ENCODE results near the gene FHIT. TPM values are rescaled to one million over a fixed set of nuclear protein-coding genes. Genes with fewer than 3 reads are reported as not detected.

The FHIT gene
- total RNA-seq, 1 experiment from 2014 or later, result 20.1 TPM

DNA sequence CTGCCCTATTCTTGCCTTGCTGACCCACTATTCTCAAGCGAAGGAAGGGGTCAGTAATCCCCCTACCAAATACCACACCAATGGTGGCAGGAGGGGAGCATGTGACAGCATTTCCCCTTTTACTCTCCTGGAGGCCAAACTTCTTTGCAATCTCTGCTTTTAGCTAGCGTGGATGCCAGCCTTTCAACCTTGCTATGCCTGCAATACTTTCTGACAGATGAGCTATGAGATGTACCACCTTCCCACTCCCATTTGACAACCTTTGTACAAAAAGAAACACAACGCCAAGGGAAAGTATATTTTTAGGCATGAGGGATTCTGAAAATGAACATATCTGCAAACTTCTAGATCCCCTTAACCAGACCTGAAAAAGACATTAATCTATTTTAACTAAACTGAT, 302.1 kb downstream of the FHIT start:
- H3K36me3 Mint-ChIP-seq (ENCODE audit: insufficient read depth, unreplicated experiment), result no peaks in the 10 kb centered on the region
- no peak overlapping the region for H3K4me3 Mint-ChIP-seq (ENCODE audit: unreplicated experiment)
- CTCF ChIA-PET, result interaction anchor here (0.6 to 1.3 kb wide), 6 partner anchors 8 to 1798 kb away, joined by 3 to 10 read pairs (median 3); no protein-coding TSS in a partner anchor
- H3K27ac Mint-ChIP-seq (ENCODE audit: low read depth, unreplicated experiment), result no peak overlapping the region
- TF ChIP-seq, protein P1, sequence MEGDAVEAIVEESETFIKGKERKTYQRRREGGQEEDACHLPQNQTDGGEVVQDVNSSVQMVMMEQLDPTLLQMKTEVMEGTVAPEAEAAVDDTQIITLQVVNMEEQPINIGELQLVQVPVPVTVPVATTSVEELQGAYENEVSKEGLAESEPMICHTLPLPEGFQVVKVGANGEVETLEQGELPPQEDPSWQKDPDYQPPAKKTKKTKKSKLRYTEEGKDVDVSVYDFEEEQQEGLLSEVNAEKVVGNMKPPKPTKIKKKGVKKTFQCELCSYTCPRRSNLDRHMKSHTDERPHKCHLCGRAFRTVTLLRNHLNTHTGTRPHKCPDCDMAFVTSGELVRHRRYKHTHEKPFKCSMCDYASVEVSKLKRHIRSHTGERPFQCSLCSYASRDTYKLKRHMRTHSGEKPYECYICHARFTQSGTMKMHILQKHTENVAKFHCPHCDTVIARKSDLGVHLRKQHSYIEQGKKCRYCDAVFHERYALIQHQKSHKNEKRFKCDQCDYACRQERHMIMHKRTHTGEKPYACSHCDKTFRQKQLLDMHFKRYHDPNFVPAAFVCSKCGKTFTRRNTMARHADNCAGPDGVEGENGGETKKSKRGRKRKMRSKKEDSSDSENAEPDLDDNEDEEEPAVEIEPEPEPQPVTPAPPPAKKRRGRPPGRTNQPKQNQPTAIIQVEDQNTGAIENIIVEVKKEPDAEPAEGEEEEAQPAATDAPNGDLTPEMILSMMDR (IDR thresholded peaks at IDR 0.05; ENCODE audit: unreplicated experiment), result no peak
- no peaks in the 10 kb centered on the region for H3K9me3 Mint-ChIP-seq (ENCODE audit: unreplicated experiment)
- POLR2A ChIA-PET, result no interaction called here
- H3K27me3 Mint-ChIP-seq (ENCODE audit: insufficient read depth, unreplicated experiment), result no peaks in the 10 kb centered on the region
- peaks cover 7% of the 10 kb centered on the region for H3K4me1 Mint-ChIP-seq (ENCODE audit: insufficient read depth, unreplicated experiment)
- intact Hi-C loops (cut with micrococcal nuclease), result loop anchor here (10.0 kb wide), 1 partner anchor 174 kb away; no protein-coding TSS in a partner anchor
- DNase-seq (ENCODE audit: unreplicated experiment), result no peak
- no TSS peak for BruUV-seq (replicated peaks)

DNA sequence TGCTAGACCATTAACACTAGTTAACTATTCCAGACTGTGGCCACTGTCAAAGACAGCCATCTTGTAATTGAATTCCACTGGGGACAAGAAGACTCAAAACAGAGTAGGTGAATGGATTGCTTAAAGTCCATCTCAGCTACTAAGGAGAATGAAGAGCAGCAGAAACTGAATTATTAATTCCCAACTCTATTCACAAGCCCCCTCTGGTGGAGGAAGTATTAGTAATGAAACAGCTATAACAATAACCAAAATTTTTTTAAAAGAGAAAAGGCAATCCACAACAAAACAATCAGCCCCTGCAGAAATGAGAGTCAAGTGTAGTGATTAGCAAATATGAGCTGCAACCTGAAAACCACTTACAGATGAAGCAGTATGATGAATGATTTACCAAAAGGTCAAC, 302.8 kb downstream of the FHIT start:
- ChIA-PET POLR2A (no interaction called here), CTCF (interaction anchor here (0.6 to 1.1 kb wide), 4 partner anchors 137 to 1736 kb away, joined by 3 read pairs; no protein-coding TSS in a partner anchor)

DNA sequence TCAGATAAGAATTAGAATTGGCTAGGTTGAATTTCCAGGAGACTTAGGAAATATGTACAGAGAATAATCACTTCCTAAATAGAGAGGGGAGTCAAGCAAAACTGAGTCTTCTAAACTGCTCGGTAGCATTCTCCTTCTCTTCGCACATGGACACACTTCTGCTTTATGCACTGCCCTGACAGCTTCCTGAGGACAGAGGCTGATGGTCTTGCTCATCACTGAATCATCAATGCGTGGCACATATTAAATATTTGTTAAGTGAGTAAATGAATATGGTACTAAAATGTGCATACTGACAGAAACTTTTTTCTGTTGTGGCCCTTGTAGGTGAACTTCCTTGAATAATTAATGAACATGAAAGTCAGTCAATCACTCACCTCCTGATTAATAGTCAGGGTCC, 315.5 kb downstream of the FHIT start:
- peaks cover 6% of the 10 kb centered on the region for H3K4me1 Mint-ChIP-seq (ENCODE audit: insufficient read depth, unreplicated experiment)
- H3K36me3 Mint-ChIP-seq (ENCODE audit: insufficient read depth, unreplicated experiment), result no peaks in the 10 kb centered on the region
- ChIA-PET POLR2A (no interaction called here), CTCF (no interaction called here)
- TF ChIP-seq, protein P1 (IDR thresholded peaks at IDR 0.05; ENCODE audit: unreplicated experiment), result no peak
- H3K27me3 Mint-ChIP-seq (ENCODE audit: insufficient read depth, unreplicated experiment), result no peaks in the 10 kb centered on the region
- peaks cover 9% of the 10 kb centered on the region for H3K9me3 Mint-ChIP-seq (ENCODE audit: unreplicated experiment)
- DNase-seq (ENCODE audit: unreplicated experiment), result peak; percentile 61
- peak overlapping the region; percentile 5 for H3K27ac Mint-ChIP-seq (ENCODE audit: low read depth, unreplicated experiment)
- no TSS peak for BruUV-seq (replicated peaks)
- H3K4me3 Mint-ChIP-seq (ENCODE audit: unreplicated experiment), result no peak overlapping the region
- intact Hi-C loops (cut with micrococcal nuclease), result no loop called here

More for the DNA sequence above, 302.8 kb downstream of the FHIT start:
- no peaks in the 10 kb centered on the region for H3K27me3 Mint-ChIP-seq (ENCODE audit: insufficient read depth, unreplicated experiment)
- no peak overlapping the region for H3K4me3 Mint-ChIP-seq (ENCODE audit: unreplicated experiment)
- BruUV-seq (replicated peaks), result no TSS peak
- H3K4me1 Mint-ChIP-seq (ENCODE audit: insufficient read depth, unreplicated experiment), result peaks cover 3% of the 10 kb centered on the region
- peak; percentile 34 for DNase-seq (ENCODE audit: unreplicated experiment)
- H3K36me3 Mint-ChIP-seq (ENCODE audit: insufficient read depth, unreplicated experiment), result no peaks in the 10 kb centered on the region
- H3K9me3 Mint-ChIP-seq (ENCODE audit: unreplicated experiment), result no peaks in the 10 kb centered on the region
- intact Hi-C loops (cut with micrococcal nuclease), result loop anchor here (10.0 kb wide), 1 partner anchor 174 kb away; no protein-coding TSS in a partner anchor
- TF ChIP-seq, protein P1 (IDR thresholded peaks at IDR 0.05; ENCODE audit: unreplicated experiment), result peak; percentile 24
- H3K27ac Mint-ChIP-seq (ENCODE audit: low read depth, unreplicated experiment), result no peak overlapping the region

DNA sequence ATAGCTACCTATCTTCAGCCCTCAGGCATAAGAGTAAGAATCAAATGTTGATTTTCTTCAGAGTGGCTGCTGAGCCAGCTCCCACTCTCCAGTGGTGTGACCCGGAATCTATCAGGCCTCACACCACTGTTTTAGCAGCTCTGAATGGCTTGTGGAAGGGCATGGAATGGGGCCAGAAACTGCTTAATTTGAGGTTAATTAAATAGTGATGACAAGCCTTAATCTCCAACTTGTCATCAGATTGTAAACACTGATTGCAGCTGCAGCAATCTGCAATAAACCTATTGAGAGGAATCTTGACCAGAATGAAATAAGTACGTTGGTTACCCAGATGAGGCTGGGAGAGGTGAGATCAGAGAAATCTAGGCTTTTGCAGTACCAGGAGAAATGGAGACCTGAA, 317.4 kb downstream of the FHIT start:
- POLR2A ChIA-PET, result no interaction called here
- TF ChIP-seq, protein P1 (IDR thresholded peaks at IDR 0.05; ENCODE audit: unreplicated experiment), result no peak
- Mint-ChIP-seq H3K27me3 (ENCODE audit: insufficient read depth, unreplicated experiment) (no peaks in the 10 kb centered on the region), H3K4me3 (ENCODE audit: unreplicated experiment) (no peak overlapping the region), H3K27ac (ENCODE audit: low read depth, unreplicated experiment) (no peak overlapping the region), H3K36me3 (ENCODE audit: insufficient read depth, unreplicated experiment) (no peaks in the 10 kb centered on the region), H3K4me1 (ENCODE audit: insufficient read depth, unreplicated experiment) (peaks cover 6% of the 10 kb centered on the region), H3K9me3 (ENCODE audit: unreplicated experiment) (peaks cover 9% of the 10 kb centered on the region)
- intact Hi-C loops (cut with micrococcal nuclease), result no loop called here
- BruUV-seq (replicated peaks), result no TSS peak
- CTCF ChIA-PET, result interaction anchor here (0.7 to 0.9 kb wide), 2 partner anchors 11 to 22 kb away, joined by 3 read pairs; no protein-coding TSS in a partner anchor
- no peak for DNase-seq (ENCODE audit: unreplicated experiment)

All from MCF 10A (cell line).